IPS-NIHi11 (cell line): Measurements from ENCODE around the gene PI4KA.

Experiments
- DNase-seq: peaks from one replicate; pipeline ENCODE4 v3.0.0; 2012; ENCODE audit warnings: mixed read lengths, low spot score

The PI4KA gene

GRCh38 chr22:20881869-20882815, 23.5 kb upstream of the PI4KA start:
- no peak for DNase-seq

- no peak for DNase-seq
Measured at GRCh38 chr22:20881231-20881630, 22.6 kb upstream of the PI4KA start.

GRCh38 chr22:20877715-20878114, 19.1 kb upstream of the PI4KA start:
- no peak for DNase-seq

GRCh38 chr22:20875296-20875695, 16.7 kb upstream of the PI4KA start:
- no peak for DNase-seq

- DNase-seq: no peak
Measured at GRCh38 chr22:20873214-20873613, 14.6 kb upstream of the PI4KA start.

- no peak for DNase-seq
Measured at GRCh38 chr22:20869234-20869633, 10.6 kb upstream of the PI4KA start.

GRCh38 chr22:20868025-20868962, 9.7 kb upstream of the PI4KA start:
- DNase-seq: no peak

- DNase-seq: no peak
Measured at GRCh38 chr22:20867179-20868024, 8.8 kb upstream of the PI4KA start.

- no peak for DNase-seq
Measured at GRCh38 chr22:20866736-20867135, 8.1 kb upstream of the PI4KA start.

- DNase-seq: no peak
Measured at GRCh38 chr22:20865875-20866445, 7.3 kb upstream of the PI4KA start.

GRCh38 chr22:20865331-20865730, 6.7 kb upstream of the PI4KA start:
- DNase-seq: no peak

- DNase-seq: no peak
Measured at GRCh38 chr22:20864186-20864908, 5.7 kb upstream of the PI4KA start.

- DNase-seq: no peak
Measured at GRCh38 chr22:20863366-20863765, 4.8 kb upstream of the PI4KA start.

- no peak for DNase-seq
Measured at GRCh38 chr22:20862540-20862939, 3.9 kb upstream of the PI4KA start.

GRCh38 chr22:20859615-20860014, 1.0 kb upstream of the PI4KA start:
- DNase-seq: no peak

GRCh38 chr22:20857838-20858614, 585 bp downstream of the PI4KA start:
- peak; percentile 91 for DNase-seq

GRCh38 chr22:20857247-20857643, 1.4 kb downstream of the PI4KA start:
- DNase-seq: no peak

GRCh38 chr22:20853236-20853660, 5.4 kb downstream of the PI4KA start:
- no peak for DNase-seq

- DNase-seq: no peak
Measured at GRCh38 chr22:20852503-20852902, 6.1 kb downstream of the PI4KA start.

- no peak for DNase-seq
Measured at GRCh38 chr22:20852076-20852475, 6.5 kb downstream of the PI4KA start.
